OCI-LY3 (cell line): ENCODE data around the gene PIBF1.

Experiments used
- CTCF ChIP-seq: fragments of 200-600, 300-600 bp; sonication (generic); IDR thresholded peaks from 2 replicates; pipeline ENCODE4 v1.5.1; 2014; ENCODE audit warnings: antibody characterized with exemption, low read length, low read depth
- EZH2phosphoT487 ChIP-seq: fragments of 200-600 bp; shearing (Covaris generic); IDR thresholded peaks from 2 replicates; pipeline ENCODE4 v1.6.1; 2018; ENCODE audit warnings: antibody characterized with exemption, mixed run types, low read depth

- TF ChIP-seq CTCF (peak; percentile 18; the same call in 1 of the 2 replicates), EZH2phosphoT487 (no peak)
Measured at GRCh38 chr13:72952529-72953141, 170.7 kb downstream of the PIBF1 start.
